ENCODE data around the gene TMBIM1.
"Not testable (repeated sequence)": the region's sequence is repeated elsewhere in the genome, so short reads cannot be mapped to it uniquely, and the experiment has no call there.

Gene TMBIM1

GRCh38 chr2:218315397-218315796 lies 23.1 kb upstream of the TMBIM1 start:
- no peak overlapping the region for H3K27ac ChIP-seq (ENCODE audit: low read depth, low read length)
- no peak overlapping the region for H3K4me3 ChIP-seq (ENCODE audit: low read depth, low read length)
- no peaks in the 10 kb centered on the region for H3K36me3 ChIP-seq (ENCODE audit: control insufficient read depth, insufficient read depth, low read length)
- peaks cover 11% of the 10 kb centered on the region; the same call in 1 of the 2 replicates for H3K4me1 ChIP-seq (ENCODE audit: control insufficient read depth, insufficient read depth, low read length)
- no peak overlapping the region for H3K9ac ChIP-seq (ENCODE audit: low read length)
- H3K27me3 ChIP-seq (ENCODE audit: control insufficient read depth, insufficient read depth, low read length) = no peaks in the 10 kb centered on the region
- no peaks in the 10 kb centered on the region for H3K9me3 ChIP-seq (ENCODE audit: control insufficient read depth, insufficient read depth, low read depth, low read length)

DNA sequence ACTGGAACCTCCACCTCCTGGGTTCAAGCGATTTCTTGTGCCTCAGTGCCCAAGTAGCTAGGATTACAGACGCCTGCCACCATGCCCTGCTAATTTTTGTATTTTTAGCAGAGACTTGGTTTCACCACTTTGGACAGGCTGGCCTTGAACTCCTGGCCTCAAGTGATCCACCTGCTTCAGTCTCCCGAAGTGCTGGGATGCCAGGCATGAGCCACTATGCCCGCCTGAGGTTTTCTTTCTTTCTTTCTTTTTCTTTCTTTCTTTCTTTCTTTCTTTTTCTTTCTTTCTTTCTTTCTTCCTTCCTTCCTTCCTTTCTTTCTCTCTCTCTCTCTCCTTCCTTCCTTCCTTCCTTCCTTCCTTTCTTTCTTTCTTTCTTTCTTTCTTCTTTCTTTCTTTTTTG lies 22.5 kb upstream of the TMBIM1 start:
- not testable (repeated sequence) for H3K9me3 ChIP-seq (ENCODE audit: control insufficient read depth, insufficient read depth, low read depth, low read length); H3K27me3 ChIP-seq (ENCODE audit: control insufficient read depth, insufficient read depth, low read length); H3K27ac ChIP-seq (ENCODE audit: low read depth, low read length); H3K4me3 ChIP-seq (ENCODE audit: low read depth, low read length); H3K9ac ChIP-seq (ENCODE audit: low read length); H3K36me3 ChIP-seq (ENCODE audit: control insufficient read depth, insufficient read depth, low read length)
- H3K4me1 ChIP-seq (ENCODE audit: control insufficient read depth, insufficient read depth, low read length) = peaks cover 11% of the 10 kb centered on the region; the same call in 1 of the 2 replicates

DNA sequence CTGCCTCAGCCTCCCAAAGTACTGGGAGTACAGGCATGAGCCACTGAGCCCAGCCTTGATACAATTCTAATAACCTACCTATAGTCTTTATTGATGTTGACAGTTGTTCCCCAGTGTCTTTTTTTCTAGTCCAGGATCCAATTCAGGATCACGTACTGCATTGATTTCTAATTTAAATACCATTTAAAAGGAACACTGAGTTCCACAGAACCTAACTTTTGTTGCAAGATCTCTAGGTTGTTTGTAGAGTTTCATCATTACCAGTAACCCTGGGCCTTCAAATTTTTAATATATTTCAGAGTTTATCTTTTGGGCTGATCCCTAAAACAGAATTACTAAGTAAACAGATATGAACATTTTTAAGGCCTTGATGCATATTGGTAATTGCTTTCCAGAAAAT lies 21.1 kb upstream of the TMBIM1 start:
- H3K9ac ChIP-seq (ENCODE audit: low read length) = no peak overlapping the region
- no peaks in the 10 kb centered on the region for H3K27me3 ChIP-seq (ENCODE audit: control insufficient read depth, insufficient read depth, low read length)
- no peak overlapping the region for H3K4me3 ChIP-seq (ENCODE audit: low read depth, low read length)
- H3K36me3 ChIP-seq (ENCODE audit: control insufficient read depth, insufficient read depth, low read length) = no peaks in the 10 kb centered on the region
- peaks cover 11% of the 10 kb centered on the region; the same call in 1 of the 2 replicates for H3K4me1 ChIP-seq (ENCODE audit: control insufficient read depth, insufficient read depth, low read length)
- H3K9me3 ChIP-seq (ENCODE audit: control insufficient read depth, insufficient read depth, low read depth, low read length) = no peaks in the 10 kb centered on the region
- no peak overlapping the region for H3K27ac ChIP-seq (ENCODE audit: low read depth, low read length)

GRCh38 chr2:218312267-218312756 lies 20.0 kb upstream of the TMBIM1 start:
- Histone ChIP-seq H3K9ac (ENCODE audit: low read length) (no peak overlapping the region), H3K27me3 (ENCODE audit: control insufficient read depth, insufficient read depth, low read length) (no peaks in the 10 kb centered on the region), H3K4me1 (ENCODE audit: control insufficient read depth, insufficient read depth, low read length) (peaks cover 11% of the 10 kb centered on the region; the same call in 1 of the 2 replicates), H3K36me3 (ENCODE audit: control insufficient read depth, insufficient read depth, low read length) (no peaks in the 10 kb centered on the region), H3K9me3 (ENCODE audit: control insufficient read depth, insufficient read depth, low read depth, low read length) (no peaks in the 10 kb centered on the region), H3K27ac (ENCODE audit: low read depth, low read length) (no peak overlapping the region), H3K4me3 (ENCODE audit: low read depth, low read length) (no peak overlapping the region)

GRCh38 chr2:218311541-218312266 lies 19.4 kb upstream of the TMBIM1 start:
- not testable (repeated sequence) for H3K27me3 ChIP-seq (ENCODE audit: control insufficient read depth, insufficient read depth, low read length); H3K9ac ChIP-seq (ENCODE audit: low read length); H3K36me3 ChIP-seq (ENCODE audit: control insufficient read depth, insufficient read depth, low read length); H3K27ac ChIP-seq (ENCODE audit: low read depth, low read length); H3K4me3 ChIP-seq (ENCODE audit: low read depth, low read length); H3K9me3 ChIP-seq (ENCODE audit: control insufficient read depth, insufficient read depth, low read depth, low read length); H3K4me1 ChIP-seq (ENCODE audit: control insufficient read depth, insufficient read depth, low read length)

DNA sequence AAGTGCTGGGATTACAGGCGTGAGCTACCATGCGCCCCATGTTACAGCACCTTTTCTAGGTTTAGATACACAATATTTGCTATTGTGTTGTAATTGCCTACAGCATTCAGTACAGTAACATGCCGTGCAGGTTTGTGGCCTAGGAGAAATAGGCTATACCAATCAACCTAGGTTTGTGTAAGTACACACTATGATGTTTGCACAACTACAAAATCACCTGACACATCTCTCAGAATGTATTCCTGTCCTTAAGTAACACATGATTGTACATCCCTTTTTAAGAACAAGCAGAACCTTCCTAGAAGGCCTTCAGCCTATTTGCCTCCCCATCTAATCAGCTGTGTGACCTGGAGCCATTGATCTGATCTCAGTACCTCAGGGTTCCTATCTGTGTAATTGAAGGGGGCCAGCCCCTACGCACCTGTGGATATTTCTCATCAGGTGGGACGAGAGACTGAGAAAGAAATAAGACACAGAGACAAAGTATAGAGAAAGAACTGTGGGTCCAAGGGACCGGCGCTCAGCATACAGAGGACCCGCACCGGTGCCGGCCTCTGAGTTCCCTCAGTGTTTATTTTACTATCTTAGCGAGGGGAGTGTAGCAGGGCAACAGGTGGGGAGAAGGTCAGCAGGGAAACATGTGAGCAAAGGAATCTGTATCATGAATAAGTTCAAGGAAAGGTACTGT lies 18.7 kb upstream of the TMBIM1 start:
- Histone ChIP-seq H3K36me3 (ENCODE audit: control insufficient read depth, insufficient read depth, low read length) (no peaks in the 10 kb centered on the region), H3K27me3 (ENCODE audit: control insufficient read depth, insufficient read depth, low read length) (no peaks in the 10 kb centered on the region), H3K9ac (ENCODE audit: low read length) (no peak overlapping the region), H3K4me3 (ENCODE audit: low read depth, low read length) (no peak overlapping the region), H3K27ac (ENCODE audit: low read depth, low read length) (no peak overlapping the region), H3K9me3 (ENCODE audit: control insufficient read depth, insufficient read depth, low read depth, low read length) (0 out of 2 replicates have a peak, but pooled peaks cover 3% of the 10 kb centered on the region), H3K4me1 (ENCODE audit: control insufficient read depth, insufficient read depth, low read length) (peaks cover 7% of the 10 kb centered on the region; the same call in 1 of the 2 replicates)

- Histone ChIP-seq H3K27ac (ENCODE audit: low read depth, low read length) (no peak overlapping the region), H3K27me3 (ENCODE audit: control insufficient read depth, insufficient read depth, low read length) (no peaks in the 10 kb centered on the region), H3K9me3 (ENCODE audit: control insufficient read depth, insufficient read depth, low read depth, low read length) (0 out of 2 replicates have a peak, but pooled peaks cover 3% of the 10 kb centered on the region), H3K36me3 (ENCODE audit: control insufficient read depth, insufficient read depth, low read length) (no peaks in the 10 kb centered on the region), H3K4me3 (ENCODE audit: low read depth, low read length) (no peak overlapping the region), H3K4me1 (ENCODE audit: control insufficient read depth, insufficient read depth, low read length) (peaks cover 7% of the 10 kb centered on the region; the same call in 1 of the 2 replicates), H3K9ac (ENCODE audit: low read length) (no peak overlapping the region)
Measured at GRCh38 chr2:218307415-218308090, 15.2 kb upstream of the TMBIM1 start.

DNA sequence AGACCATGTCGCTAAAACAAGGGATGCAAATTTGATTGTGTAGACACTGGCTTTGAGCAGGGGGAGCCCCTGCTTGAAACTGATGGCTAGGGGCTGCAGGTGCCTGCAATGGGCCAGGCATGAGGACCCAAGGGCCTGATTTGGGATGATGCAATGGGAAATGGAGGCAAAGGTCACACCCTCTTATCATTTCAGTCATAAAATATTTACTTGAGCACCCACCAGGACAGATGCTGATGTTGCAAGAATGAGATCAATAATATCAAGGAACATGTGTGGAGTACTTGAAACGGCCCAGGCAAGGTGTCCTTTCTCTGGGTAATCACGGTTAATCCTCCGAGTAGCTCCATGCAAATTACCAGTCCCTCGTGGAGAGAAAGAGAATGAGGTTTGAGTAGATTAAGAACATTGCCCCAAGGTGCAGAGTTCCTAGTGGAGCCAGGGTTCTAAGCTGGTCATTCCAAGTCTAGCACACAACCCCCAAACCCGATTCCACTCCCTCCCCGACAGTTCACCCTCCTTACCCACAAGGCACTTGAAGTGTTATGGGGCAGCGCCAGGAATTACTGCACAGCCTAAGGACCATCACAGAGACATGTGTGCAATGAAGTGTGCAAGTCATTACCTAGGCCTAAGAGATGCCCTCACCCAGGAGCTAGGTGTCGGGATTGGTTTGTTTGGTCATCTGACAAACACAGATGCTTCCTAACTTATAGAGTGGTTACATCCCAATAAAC lies 14.0 kb upstream of the TMBIM1 start:
- H3K27ac ChIP-seq (ENCODE audit: low read depth, low read length) = no peak overlapping the region
- H3K4me1 ChIP-seq (ENCODE audit: control insufficient read depth, insufficient read depth, low read length) = peaks cover under 1% of the 10 kb centered on the region; the same call in 1 of the 2 replicates
- no peak overlapping the region for H3K4me3 ChIP-seq (ENCODE audit: low read depth, low read length)
- no peaks in the 10 kb centered on the region for H3K36me3 ChIP-seq (ENCODE audit: control insufficient read depth, insufficient read depth, low read length)
- 0 out of 2 replicates have a peak, but pooled peaks cover 3% of the 10 kb centered on the region for H3K9me3 ChIP-seq (ENCODE audit: control insufficient read depth, insufficient read depth, low read depth, low read length)
- no peak overlapping the region for H3K9ac ChIP-seq (ENCODE audit: low read length)
- no peaks in the 10 kb centered on the region for H3K27me3 ChIP-seq (ENCODE audit: control insufficient read depth, insufficient read depth, low read length)

- Histone ChIP-seq H3K4me3 (ENCODE audit: low read depth, low read length) (no peak overlapping the region), H3K36me3 (ENCODE audit: control insufficient read depth, insufficient read depth, low read length) (no peaks in the 10 kb centered on the region), H3K27ac (ENCODE audit: low read depth, low read length) (no peak overlapping the region), H3K9me3 (ENCODE audit: control insufficient read depth, insufficient read depth, low read depth, low read length) (0 out of 2 replicates have a peak, but pooled peaks cover 3% of the 10 kb centered on the region), H3K27me3 (ENCODE audit: control insufficient read depth, insufficient read depth, low read length) (no peaks in the 10 kb centered on the region), H3K4me1 (ENCODE audit: control insufficient read depth, insufficient read depth, low read length) (no peaks in the 10 kb centered on the region), H3K9ac (ENCODE audit: low read length) (no peak overlapping the region)
Measured at GRCh38 chr2:218305383-218305782, 13.1 kb upstream of the TMBIM1 start.

- Histone ChIP-seq H3K4me3 (ENCODE audit: low read depth, low read length) (no peak overlapping the region), H3K36me3 (ENCODE audit: control insufficient read depth, insufficient read depth, low read length) (no peaks in the 10 kb centered on the region), H3K27ac (ENCODE audit: low read depth, low read length) (no peak overlapping the region), H3K9me3 (ENCODE audit: control insufficient read depth, insufficient read depth, low read depth, low read length) (no peaks in the 10 kb centered on the region), H3K4me1 (ENCODE audit: control insufficient read depth, insufficient read depth, low read length) (peaks cover 3% of the 10 kb centered on the region; the same call in 1 of the 2 replicates), H3K27me3 (ENCODE audit: control insufficient read depth, insufficient read depth, low read length) (no peaks in the 10 kb centered on the region), H3K9ac (ENCODE audit: low read length) (no peak overlapping the region)
Measured at GRCh38 chr2:218301176-218301819, 9.0 kb upstream of the TMBIM1 start.

Data from HUES6 (cell line).